ENCODE measurements around the gene ARHGAP8.

The ARHGAP8 gene

GRCh38 chr22:44752285-44753188 is at the start of gene ARHGAP8:
Gene ARHGAP8, plus strand, starts transcription at chr22:44752575. Its CDS starts 33,953 bp downstream, at chr22:44786528.
- no peak for DNase-seq

- no peak for DNase-seq
These were observed 49.0 kb upstream of the ARHGAP8 start for GRCh38 chr22:44703255-44703870.

- DNase-seq, result no peak
These were observed 48.0 kb upstream of the ARHGAP8 start for GRCh38 chr22:44704159-44705021.

DNA sequence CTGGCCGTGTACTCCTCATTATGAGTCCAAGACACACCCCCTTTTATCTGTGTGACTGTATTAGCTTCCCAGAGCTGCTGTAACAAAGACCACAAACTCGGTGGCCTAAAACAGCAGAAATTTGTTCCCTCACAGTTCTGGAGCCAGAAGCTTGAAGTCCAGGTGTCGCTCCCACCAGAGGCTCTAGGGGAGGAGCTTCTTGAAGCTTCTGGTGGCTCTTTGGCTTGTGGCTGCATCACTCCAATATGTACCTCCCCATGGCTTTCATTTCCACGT is 47.4 kb upstream of the ARHGAP8 start:
- no peak for DNase-seq

- no peak for DNase-seq
These were observed 45.9 kb upstream of the ARHGAP8 start for GRCh38 chr22:44706488-44706887.

GRCh38 chr22:44707178-44707577 is 45.2 kb upstream of the ARHGAP8 start:
- no peak for DNase-seq

GRCh38 chr22:44707752-44708151 is 44.6 kb upstream of the ARHGAP8 start:
- DNase-seq, result no peak

DNA sequence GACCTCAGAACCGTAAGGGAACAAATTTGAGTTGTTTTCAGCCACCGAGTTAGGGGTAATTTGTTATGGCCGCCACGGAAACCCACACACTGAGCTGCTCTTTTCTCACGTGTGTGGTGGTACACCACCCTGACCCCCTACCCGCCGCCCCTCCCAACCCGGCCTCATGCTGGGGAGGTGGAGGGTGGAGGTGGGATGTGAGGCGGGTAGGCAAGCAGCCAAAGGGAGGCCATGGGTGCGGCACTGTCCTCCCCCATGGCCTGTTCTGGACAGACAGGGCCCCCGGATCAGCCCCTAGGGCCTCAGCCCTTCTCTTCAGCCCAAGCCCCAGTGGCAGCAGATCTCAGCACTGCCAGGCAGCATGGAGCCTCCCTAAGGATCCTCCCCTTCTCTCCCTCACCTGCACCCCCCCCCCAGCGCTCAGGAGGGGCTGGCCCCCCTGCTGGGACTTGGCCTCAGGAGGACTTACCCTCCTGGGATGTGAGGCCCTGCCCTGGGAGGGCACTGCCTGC is 42.4 kb upstream of the ARHGAP8 start:
- no peak for DNase-seq

- DNase-seq, result no peak
These were observed 41.7 kb upstream of the ARHGAP8 start for GRCh38 chr22:44710474-44711240.

- no peak for DNase-seq
These were observed 41.2 kb upstream of the ARHGAP8 start for GRCh38 chr22:44711241-44711560.

- DNase-seq, result no peak
These were observed 40.5 kb upstream of the ARHGAP8 start for GRCh38 chr22:44711690-44712555.

GRCh38 chr22:44712962-44713361 is 39.4 kb upstream of the ARHGAP8 start:
- DNase-seq, result no peak

DNA sequence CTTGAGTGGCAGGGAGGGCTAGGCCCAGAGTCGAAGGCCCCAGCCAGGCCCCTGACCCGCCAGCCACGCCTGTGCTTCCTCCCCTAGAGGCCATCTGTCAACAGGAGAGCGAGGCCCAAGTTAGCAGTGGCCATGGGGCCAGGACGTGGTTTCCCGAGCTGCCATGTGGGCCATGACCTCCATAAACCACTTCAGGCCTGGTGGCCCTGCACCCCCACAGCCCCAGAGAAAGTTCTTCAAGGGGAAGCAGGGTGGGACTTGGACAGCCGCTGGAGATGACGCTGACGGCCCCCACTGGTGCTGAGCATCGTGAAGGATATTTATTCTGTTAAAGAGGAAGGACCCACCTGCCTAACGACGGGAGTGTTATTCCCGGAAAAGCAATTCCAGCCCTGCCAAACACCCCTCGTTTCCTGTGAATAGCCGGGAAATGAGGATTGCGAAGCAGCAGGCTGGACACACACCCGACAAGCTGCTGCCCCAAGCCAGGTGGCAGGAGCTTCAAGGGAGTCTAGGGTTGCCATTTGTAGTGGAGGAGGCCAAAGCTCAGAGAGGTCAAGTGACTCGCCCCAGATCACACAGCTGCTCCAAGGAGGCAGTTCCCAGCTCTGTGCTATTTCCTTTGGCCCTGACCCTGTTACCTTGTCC is 37.5 kb upstream of the ARHGAP8 start:
- no peak for DNase-seq

GRCh38 chr22:44718418-44718817 is 34.0 kb upstream of the ARHGAP8 start:
- DNase-seq, result no peak

DNA sequence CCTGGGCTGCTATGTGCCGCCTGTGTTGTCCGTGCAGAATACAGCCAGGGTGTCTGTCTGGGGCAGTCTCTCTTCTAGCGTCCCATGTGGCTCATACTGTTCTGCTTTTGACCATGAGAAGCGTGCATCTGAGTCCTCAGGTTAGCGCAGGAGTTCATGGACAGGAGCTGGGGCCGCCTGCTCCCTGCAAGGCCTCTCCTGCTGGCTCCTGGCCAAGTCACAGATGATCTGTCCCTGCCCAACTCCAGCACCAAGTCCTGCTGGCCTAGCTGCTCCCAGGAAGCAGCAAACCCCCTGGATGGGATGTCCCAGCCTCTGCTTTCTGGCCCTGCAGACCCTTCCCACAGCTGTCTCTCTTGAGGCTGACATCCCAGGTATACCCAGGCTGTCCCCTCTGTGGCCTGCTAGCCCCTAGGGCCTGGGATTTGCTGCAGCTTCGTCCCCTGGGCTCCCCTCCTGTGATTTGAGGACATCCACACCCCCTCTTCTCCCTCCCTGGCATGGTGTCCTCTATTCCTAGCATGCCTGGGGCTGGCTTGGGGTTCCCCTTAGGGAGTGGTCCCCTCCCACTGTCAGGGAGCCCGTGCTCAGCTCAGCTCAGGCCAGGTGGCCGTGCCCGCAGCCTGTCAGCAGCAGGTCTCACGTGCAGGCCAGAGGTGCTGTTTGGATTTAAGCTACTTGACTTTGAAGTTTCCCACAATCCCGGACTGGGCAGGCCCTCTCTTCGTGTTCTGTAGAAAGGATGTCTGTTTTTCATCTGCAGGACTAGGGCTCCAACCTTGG is 32.6 kb upstream of the ARHGAP8 start:
- no peak for DNase-seq

- no peak for DNase-seq
These were observed 31.2 kb upstream of the ARHGAP8 start for GRCh38 chr22:44721213-44721612.

DNA sequence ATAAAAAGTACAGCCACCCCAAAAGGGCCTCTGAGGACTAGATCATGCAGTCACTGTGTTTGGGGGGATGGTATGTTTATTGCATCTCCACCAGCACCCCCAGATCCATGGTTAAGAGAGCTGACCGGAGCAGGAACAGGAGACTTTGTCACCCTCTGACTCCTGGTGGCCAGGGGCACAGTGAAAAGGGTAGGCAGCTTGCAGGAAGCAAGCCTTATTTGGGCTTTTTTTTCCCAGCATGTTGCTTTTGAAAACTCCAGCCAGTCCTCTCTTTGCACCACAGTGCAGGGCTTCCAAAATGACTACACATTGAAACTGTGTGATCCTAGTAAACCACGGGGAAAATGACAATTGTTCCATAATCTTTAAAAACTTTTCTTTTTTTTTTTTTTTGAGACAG is 29.8 kb upstream of the ARHGAP8 start:
- no peak for DNase-seq

- DNase-seq, result no peak
These were observed 28.6 kb upstream of the ARHGAP8 start for GRCh38 chr22:44723801-44724200.

DNA sequence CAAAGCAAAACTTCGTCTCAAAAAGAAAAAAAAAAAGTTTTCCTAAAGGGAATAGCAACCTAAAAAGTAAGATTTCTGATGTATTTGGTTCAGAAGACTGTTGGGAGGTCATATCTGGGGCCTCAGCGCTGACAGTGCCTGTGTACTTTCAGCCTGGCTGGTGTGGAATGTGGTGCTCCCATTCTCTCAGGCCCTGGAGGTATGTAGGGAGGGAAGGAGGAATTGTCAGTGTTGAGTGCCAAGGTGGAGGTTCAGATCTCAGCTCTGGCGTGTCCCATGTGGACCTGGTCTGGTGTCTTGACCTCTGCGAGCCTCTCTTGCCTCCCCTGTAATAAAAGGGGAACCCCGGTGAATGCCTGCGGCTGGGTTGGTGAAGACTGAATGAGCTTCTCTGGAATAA is 28.0 kb upstream of the ARHGAP8 start:
- no peak for DNase-seq

- DNase-seq, result no peak
These were observed 27.5 kb upstream of the ARHGAP8 start for GRCh38 chr22:44724859-44725258.

Data from midbrain (tissue), 1 donor.